Effector memory CD4-positive, alpha-beta T cell (primary cell): Measurements from ENCODE around the gene PHYKPL.

Experiments used
- DNase-seq, 3 donors: peaks; one replicate each; pipeline ENCODE4 v3.0.0-alpha.2; 2020
- H3K27ac ChIP-seq: 2 replicates; pipeline ENCODE4 v1.7.0; 2013; ENCODE audit warnings: mild to moderate bottlenecking, low read length, moderate library complexity; ENCODE audit not compliant: insufficient read depth, poor library complexity, severe bottlenecking
- H3K27me3 ChIP-seq: replicated peaks from 2 replicates; pipeline ENCODE4 v1.7.0; 2013; ENCODE audit warnings: mild to moderate bottlenecking, low read length; ENCODE audit not compliant: insufficient read depth, control insufficient read depth, poor library complexity, severe bottlenecking
- H3K36me3 ChIP-seq: 2 replicates; pipeline ENCODE4 v1.7.0; 2013; ENCODE audit warnings: mild to moderate bottlenecking, low read length, moderate library complexity; ENCODE audit not compliant: control insufficient read depth, insufficient read depth
- H3K4me1 ChIP-seq: 2 replicates; pipeline ENCODE4 v1.7.0; 2013; ENCODE audit warnings: low read length, mild to moderate bottlenecking; ENCODE audit not compliant: control insufficient read depth, insufficient read depth, poor library complexity, severe bottlenecking
- H3K4me3 ChIP-seq: 2 replicates; pipeline ENCODE4 v1.7.0; 2013; ENCODE audit warnings: low read length, low read depth, mild to moderate bottlenecking; ENCODE audit not compliant: insufficient read depth, poor library complexity, severe bottlenecking
- H3K9me3 ChIP-seq: 2 replicates; pipeline ENCODE4 v1.7.0; 2013; ENCODE audit warnings: mild to moderate bottlenecking, low read length, moderate library complexity; ENCODE audit not compliant: control insufficient read depth

The PHYKPL gene

DNA sequence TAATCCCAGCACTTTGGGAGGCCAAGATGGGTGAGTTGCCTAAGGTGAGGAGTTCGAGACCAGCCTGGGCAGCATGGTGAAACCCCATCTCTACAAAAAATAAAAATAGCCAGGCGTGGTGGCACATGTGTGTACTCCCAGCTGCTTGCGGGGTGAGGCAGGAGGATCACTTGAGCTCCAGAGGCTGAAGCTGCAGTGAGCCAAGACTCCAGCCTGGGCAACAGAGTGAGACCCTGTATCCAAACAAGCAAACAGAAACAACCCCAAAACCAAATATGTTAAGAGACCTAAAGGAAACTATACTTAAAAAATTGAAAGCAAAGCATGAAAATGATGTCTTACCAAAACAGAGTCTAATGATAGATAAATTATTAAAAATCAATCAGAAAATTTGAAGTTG lies 15.8 kb downstream of the PHYKPL start:
- Histone ChIP-seq H3K4me1 (no peaks in the 10 kb centered on the region), H3K4me3 (no peak overlapping the region), H3K9me3 (no peaks in the 10 kb centered on the region), H3K27me3 (no peaks in the 10 kb centered on the region), H3K27ac (no peak overlapping the region), H3K36me3 (peaks cover 56% of the 10 kb centered on the region)
- DNase-seq, result no peak

DNA sequence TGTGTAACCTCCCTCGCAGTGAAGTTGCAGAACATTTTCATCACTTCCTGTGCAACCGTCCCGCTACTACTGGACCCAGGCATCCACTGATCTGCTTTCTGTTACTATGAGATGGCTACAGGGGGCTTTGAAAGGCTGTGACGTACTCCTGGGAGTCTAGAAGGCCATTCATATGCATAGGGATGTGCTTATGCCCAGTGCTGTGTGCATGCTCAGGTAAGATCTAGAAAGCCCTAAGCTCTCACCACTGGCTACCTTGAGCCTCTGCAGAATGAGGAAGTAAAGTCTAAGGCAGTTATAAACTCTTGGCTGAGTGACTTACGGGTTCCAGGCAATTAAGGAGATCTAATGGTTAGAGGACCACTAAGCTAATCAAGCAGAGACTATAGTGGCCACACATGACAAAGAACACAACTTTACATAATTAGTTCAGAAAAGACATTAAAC lies 16.5 kb downstream of the PHYKPL start:
- Histone ChIP-seq H3K4me3 (no peak overlapping the region), H3K27me3 (no peaks in the 10 kb centered on the region), H3K27ac (no peak overlapping the region), H3K4me1 (no peaks in the 10 kb centered on the region), H3K9me3 (no peaks in the 10 kb centered on the region), H3K36me3 (peaks cover 63% of the 10 kb centered on the region)
- DNase-seq, result no peak

DNA sequence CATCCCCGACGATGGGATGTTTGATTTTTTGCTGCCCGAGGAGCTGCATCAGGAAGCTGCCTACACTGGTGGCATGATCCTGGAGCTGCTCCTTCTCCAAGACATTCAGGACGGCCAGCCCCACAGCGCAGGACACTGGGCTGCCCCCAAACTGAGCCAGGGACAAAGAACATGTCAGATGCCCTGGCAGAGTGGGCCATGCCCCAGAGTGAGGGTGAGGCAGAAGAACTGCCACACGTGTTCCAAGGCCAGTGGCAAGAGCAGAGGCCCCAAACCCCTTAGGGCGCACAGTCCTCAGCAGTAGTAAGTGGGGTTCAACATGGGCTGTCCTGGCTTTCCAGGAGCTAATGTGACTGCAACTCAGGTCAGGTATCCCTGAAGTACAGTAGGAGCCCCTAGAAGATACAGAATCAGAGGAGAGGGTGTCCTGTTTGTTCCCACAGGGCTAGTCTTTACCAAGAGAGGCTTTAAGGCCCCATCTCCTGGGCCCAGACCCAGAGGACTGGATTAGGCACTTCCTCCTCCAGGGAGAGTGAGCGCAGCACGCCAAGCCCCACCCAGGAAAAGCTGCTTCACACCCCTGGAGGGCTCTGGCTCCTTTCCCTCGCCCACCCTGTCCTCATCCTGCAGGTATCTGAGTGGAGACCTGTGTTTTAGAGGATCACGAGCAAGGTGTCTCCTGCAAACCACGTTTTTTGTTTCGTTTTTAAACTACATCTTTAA lies 17.2 kb downstream of the PHYKPL start:
- Histone ChIP-seq H3K36me3 (peaks cover 70% of the 10 kb centered on the region), H3K27me3 (no peaks in the 10 kb centered on the region), H3K4me1 (no peaks in the 10 kb centered on the region), H3K9me3 (no peaks in the 10 kb centered on the region), H3K4me3 (no peak overlapping the region), H3K27ac (no peak overlapping the region)
- no peak for DNase-seq

DNA sequence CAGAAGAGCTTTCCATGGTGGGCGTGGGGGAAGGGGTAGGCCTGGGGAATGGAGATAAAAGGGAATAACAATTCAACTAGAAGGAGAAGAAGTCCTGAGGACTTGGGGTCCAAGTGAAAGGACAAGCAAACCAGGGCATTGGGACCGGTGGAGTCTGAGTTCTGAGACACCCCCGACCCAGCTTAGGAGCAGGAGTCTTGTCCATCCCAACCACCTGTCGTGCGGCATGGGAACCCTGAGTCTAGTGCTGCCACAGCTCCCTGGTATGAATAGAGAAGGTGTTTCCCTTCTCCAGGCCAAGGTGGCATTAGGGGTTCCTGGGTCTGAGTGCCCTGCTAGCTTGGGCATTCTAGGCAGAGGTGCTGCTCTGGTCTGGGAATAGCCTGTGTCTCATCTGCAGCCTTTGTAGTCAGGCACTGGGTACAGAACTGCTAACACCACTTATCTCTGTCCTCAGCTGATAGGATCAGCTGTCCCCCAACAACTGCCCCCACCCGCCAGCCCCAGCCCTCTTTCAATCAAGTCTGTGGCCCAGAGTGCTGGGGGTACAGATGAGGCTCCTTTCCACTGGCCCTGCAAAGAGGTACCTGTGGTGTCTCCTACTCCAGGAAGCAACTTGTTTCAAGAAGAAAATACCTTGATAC lies 18.3 kb downstream of the PHYKPL start:
- Histone ChIP-seq H3K27ac (no peak overlapping the region), H3K9me3 (no peaks in the 10 kb centered on the region), H3K27me3 (no peaks in the 10 kb centered on the region), H3K4me3 (no peak overlapping the region), H3K36me3 (peaks cover 81% of the 10 kb centered on the region), H3K4me1 (no peaks in the 10 kb centered on the region)
- no peak for DNase-seq

DNA sequence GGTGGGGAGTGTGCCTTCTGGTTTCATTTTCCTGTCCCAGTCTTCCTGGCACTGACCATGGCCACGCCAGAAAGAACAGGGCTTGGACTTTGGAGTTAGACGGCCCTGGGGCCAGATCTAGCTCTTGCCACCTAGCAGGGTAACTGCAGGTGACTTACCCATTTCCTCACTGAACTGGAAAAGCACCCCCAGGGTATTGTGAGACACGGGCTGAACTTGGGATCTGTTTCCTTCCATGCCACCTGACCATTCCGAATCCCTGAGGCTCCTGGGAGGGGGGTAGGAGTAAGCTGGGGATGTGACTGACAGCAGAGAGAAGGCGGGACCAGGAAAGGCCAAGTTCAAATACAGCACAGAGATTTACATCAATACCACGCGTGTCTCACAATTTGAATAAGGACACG lies 18.9 kb downstream of the PHYKPL start:
- Histone ChIP-seq H3K4me3 (no peak overlapping the region), H3K36me3 (peaks cover 84% of the 10 kb centered on the region), H3K27ac (no peak overlapping the region), H3K27me3 (no peaks in the 10 kb centered on the region), H3K9me3 (no peaks in the 10 kb centered on the region), H3K4me1 (no peaks in the 10 kb centered on the region)
- no peak for DNase-seq

DNA sequence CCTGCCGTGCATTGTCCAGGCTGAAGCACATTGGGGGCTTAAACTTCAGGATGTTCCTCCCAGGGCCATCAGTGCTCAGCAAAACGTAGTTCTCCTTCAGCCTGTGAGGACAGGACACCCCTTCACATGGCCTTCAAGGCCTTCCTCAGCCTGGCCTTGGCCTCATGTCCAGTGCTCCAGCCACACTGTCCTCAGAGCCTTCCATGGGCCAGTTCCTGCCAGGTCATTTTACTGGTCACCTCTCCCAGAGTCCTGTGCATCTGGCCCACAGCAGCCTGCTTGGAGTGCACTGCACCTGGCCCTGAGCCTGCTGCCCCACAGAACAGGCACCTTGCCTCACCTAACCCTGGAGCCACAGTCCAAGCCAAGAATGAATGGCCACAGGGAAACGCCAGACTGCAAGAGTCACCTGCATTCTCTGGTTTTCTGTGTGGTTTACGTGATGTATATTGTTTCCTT lies 19.6 kb downstream of the PHYKPL start:
- peaks cover 85% of the 10 kb centered on the region for H3K36me3 ChIP-seq
- no peak overlapping the region for H3K4me3 ChIP-seq
- H3K9me3 ChIP-seq, result no peaks in the 10 kb centered on the region
- H3K27me3 ChIP-seq, result no peaks in the 10 kb centered on the region
- no peak for DNase-seq
- H3K4me1 ChIP-seq, result no peaks in the 10 kb centered on the region
- no peak overlapping the region for H3K27ac ChIP-seq

DNA sequence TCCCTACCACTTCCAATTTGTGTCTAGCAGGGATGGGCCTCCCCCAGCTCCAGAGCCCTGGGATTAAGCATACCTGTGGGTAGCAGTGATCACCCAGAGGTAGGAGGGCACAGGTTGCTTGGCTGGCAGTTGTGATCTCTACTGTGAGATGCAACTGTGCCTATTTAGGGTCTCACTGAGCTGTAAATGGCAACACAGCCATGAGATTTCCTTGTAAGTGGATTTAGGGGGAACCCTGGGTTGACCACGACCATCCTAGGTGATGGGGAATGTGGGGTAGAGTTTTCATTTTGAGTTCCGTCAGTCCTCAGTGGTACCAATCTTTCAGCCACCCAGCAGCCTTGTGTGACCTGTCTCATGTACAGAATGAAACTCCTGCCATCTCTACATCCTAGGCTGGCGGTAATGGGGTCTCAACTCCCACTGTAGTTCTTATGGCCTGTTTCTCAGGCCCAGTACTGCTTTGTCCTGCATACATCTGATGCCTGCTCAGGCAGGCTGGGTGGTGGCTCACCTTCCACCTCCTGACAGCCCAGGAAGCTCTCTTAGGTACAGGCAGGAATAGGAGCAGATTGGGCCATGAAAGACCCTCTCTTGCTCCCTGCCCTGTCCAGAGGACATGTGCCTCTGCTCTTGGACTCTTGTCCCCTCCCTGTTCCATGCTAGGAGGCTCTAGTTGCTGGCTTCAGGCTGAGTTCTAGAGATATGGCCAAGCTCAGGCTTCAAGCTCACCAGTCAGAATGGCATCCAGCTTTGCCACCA lies 20.2 kb downstream of the PHYKPL start:
- no peak for DNase-seq
- peaks cover 91% of the 10 kb centered on the region for H3K36me3 ChIP-seq

DNA sequence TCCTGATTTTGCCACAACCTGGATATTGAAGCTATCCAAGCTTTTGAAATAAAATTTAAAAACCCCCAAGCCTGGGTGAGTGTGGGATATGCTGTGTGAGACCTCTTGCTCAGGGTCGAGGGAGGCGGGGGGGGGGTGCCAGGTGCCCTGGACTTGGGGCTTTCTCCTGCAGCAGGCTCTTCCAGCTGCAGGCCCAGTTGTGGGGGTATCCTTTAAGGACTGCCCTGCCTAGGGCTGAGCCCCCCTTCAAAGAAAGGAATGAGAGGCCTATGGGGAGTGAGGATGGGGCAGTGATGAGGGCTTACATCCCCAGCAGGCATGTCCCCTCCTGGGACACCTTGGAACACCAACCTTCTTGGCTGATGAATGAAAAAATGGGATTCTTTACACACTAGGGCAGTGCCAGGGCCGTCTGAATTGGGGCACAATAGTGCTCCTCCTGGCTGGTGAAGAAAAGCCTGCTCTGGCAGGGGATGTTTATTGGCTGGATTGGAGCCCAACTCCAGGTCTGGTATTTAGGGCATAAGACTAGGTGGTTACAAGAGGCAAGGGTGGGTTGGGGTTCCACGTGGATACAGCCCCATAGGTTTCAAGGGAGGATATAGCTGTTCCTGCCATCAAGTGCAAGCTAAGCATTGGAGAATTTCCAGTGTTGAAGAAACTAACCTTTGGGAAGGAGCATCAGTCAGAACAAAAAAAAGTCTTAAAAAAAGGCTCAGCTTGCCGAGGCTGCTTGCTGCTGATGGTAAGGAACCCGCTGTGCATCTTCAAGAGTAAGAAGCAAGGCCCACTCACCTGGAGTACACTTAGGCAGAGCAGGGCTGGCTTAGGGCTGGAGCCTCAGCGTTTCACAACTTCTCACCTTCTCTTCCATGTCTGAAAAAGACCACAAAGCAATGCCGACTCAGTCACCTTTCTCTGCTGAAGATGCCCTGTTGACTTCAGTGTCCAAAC lies 21.2 kb downstream of the PHYKPL start:
- H3K27ac ChIP-seq, result no peak overlapping the region
- H3K36me3 ChIP-seq, result peaks cover 97% of the 10 kb centered on the region

More for the DNA sequence above, 20.2 kb downstream of the PHYKPL start:
- no peaks in the 10 kb centered on the region for H3K4me1 ChIP-seq
- no peak overlapping the region for H3K27ac ChIP-seq
- no peaks in the 10 kb centered on the region for H3K9me3 ChIP-seq
- H3K4me3 ChIP-seq, result no peak overlapping the region
- no peaks in the 10 kb centered on the region for H3K27me3 ChIP-seq

DNA sequence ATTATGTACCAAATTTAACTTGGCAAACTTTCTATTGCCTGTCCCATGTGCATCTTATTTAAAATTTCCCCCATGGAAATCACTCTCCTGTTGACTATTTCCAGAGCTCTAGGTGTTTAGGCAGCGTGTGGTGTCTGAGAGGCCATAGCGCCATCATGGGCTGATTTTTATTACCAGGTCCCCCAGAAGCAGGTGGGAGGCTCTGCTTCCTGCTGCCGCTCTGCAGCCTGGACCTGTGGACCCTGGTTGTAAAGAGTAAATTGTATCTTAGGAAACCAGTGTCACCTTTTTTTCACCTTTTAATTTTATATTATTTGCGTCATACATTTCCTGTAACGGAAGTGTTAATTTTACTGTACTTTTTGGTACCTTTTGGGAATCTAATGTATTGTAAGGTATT lies 21.9 kb downstream of the PHYKPL start:
- no peaks in the 10 kb centered on the region for H3K27me3 ChIP-seq
- no peak overlapping the region for H3K4me3 ChIP-seq
- H3K36me3 ChIP-seq, result peaks cover 90% of the 10 kb centered on the region
- no peak for DNase-seq
- no peaks in the 10 kb centered on the region for H3K9me3 ChIP-seq
- no peak overlapping the region for H3K27ac ChIP-seq
- peaks cover 16% of the 10 kb centered on the region for H3K4me1 ChIP-seq

More for the DNA sequence above, 21.2 kb downstream of the PHYKPL start:
- Histone ChIP-seq H3K4me3 (no peak overlapping the region), H3K27me3 (no peaks in the 10 kb centered on the region), H3K9me3 (no peaks in the 10 kb centered on the region), H3K4me1 (peaks cover 9% of the 10 kb centered on the region)
- DNase-seq, result no peak
